ENCODE data around the gene MROH2A. TPM values are rescaled to one million over a fixed set of nuclear protein-coding genes. Genes with fewer than 3 reads are reported as not detected.

Gene MROH2A
- total RNA-seq, 4 donors from 2014 or later: not detected

DNA sequence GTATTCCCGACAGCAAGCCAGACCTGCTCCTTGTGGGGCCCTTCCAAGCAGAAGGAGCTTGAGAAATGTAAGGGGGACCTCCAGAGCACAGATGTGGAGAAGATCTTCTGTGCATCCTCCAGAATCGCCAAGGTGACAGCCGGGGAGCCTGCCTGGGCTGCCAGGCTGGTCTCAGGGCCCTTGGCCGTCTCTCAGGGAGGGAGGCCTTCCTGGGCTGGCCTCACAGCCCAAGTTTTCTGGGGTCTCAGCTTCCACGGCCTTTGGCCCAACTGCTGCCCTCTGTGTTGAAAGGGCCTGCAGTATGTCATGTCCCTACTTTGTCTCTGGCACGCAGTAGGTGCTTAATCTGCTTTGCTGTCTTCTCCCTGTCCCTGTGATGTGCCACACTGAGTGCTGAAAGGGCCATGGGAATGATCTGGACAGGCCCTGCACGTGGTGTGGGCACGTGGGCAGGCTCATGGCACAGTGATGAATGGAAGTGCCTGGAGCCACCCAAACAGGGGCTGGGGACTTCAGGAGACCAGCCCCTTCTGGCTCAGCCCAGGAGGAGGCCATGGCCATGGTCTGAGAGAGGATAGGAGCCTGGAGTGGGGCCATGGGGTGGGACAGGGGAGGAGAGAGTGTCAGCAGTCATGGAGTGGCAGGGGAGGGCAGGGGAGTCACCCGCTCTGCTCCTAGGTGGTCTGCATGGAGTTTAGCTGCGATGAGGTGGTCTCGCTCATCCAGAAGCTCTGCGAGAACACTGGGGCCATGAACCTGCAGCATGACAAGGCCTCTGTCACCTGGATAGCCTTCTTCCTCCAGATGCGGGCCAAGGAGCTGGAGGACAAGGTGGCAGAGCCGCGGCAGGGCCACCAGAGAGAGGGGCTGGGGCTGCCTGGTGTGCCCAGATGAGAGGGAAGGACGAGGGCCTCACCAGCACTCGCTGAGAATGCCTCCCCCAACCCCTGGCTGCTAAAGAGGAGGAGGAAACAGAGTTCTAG, 40.8 kb downstream of the MROH2A start:
- no peak for TF ChIP-seq CTCF (IDR thresholded peaks at IDR 0.05; ENCODE audit: low read depth)

- TF ChIP-seq CTCF (IDR thresholded peaks at IDR 0.05; ENCODE audit: low read depth): no peak
Measured at GRCh38 chr2:233819884-233820773, 42.0 kb downstream of the MROH2A start.

- no peak for TF ChIP-seq CTCF (IDR thresholded peaks at IDR 0.05; ENCODE audit: low read depth)
Measured at GRCh38 chr2:233820774-233821105, 42.6 kb downstream of the MROH2A start.

DNA sequence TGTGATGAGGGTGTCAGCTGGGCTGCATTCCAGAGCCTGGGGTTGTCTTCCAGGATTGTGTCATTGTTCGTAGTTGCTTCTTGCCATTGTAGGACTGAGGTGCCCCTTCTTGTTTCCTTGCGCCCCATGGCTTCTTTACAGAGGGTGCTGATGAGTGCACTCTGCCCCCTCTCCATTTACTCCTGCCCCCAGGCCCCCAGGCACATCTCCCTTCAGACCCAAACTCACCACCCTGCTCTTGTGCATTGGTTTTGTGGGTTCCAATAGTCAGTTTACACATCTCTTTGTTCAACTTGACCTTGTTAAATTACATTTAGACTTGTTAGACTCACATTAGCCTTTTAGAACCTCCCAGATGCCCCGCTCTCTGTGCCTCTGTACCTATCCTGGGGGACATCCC, 43.1 kb downstream of the MROH2A start:
- TF ChIP-seq CTCF (IDR thresholded peaks at IDR 0.05; ENCODE audit: low read depth): no peak

DNA sequence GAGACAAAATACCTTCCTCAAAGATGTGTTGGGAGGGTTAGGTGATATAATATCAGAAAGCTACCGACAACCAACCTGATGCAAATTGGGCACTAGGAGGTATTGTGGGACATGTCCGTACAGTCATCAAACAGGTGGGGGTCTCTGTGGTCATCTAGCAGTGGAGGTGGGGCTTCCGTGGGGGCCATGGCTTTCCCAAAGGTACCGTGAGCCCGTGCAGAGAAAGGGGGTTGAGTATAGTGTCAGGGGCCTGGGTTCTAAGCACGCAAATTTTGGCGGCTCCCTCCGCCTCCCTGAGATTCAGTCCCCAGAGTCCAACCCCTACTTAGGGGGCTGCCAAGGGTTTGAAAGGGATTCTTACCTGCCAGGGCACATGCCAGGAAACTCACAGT, 43.6 kb downstream of the MROH2A start:
- no peak for TF ChIP-seq CTCF (IDR thresholded peaks at IDR 0.05; ENCODE audit: low read depth)

- TF ChIP-seq CTCF (IDR thresholded peaks at IDR 0.05; ENCODE audit: low read depth): no peak
Measured at GRCh38 chr2:233822101-233822771, 44.1 kb downstream of the MROH2A start.
